K562 (cell line): Measurements from ENCODE around the gene TLR6. TPM values are rescaled to one million over a fixed set of nuclear protein-coding genes. Genes with fewer than 3 reads are reported as not detected.
A peak's percentile ranks its signal among the peaks of the same experiment; 100 is the strongest.

Source experiments
- ARID2 ChIP-seq: fragments of 450-650 bp; IDR thresholded peaks from 2 replicates; pipeline ENCODE4 v1.6.1; 2017; ENCODE audit warnings: antibody characterized with exemption, mild to moderate bottlenecking
- ATF1 ChIP-seq, 2 experiments: fragments of 450-650 bp in 1 of 2; IDR thresholded peaks; 2 replicates each; pipeline ENCODE4 v1.6.1; 2016; ENCODE audit warnings: missing compliant biosample characterization in 1 of 2, missing genetic modification characterization in 1 of 2
- BRD9 ChIP-seq: fragments of 450-650 bp; IDR thresholded peaks from 2 replicates; pipeline ENCODE4 v1.6.1; 2018; ENCODE audit warnings: low read depth; ENCODE audit not compliant: partially characterized antibody
- CHD4 ChIP-seq: fragments of 200-600 bp; sonication (generic); IDR thresholded peaks from 3 replicates; pipeline ENCODE4 v1.6.1; 2012; ENCODE audit warnings: low read depth, mild to moderate bottlenecking, mixed read lengths, low read length, inconsistent platforms; ENCODE audit not compliant: insufficient read depth, insufficient replicate concordance, poor library complexity, severe bottlenecking
- DPF2 ChIP-seq: fragments of 450-650 bp; IDR thresholded peaks from 2 replicates; pipeline ENCODE4 v1.6.1; 2016
- FOS ChIP-seq: IDR thresholded peaks from 3 replicates; pipeline ENCODE4 v1.6.1; 2011; ENCODE audit not compliant: insufficient read length; ENCODE audit errors: extremely low read depth
- GABPA ChIP-seq: fragments of 200-800 bp; sonication (Bioruptor generic); conservative IDR thresholded peaks from 2 replicates; pipeline ENCODE4 v1.6.1; 2016; ENCODE audit warnings: low read depth, missing genetic modification characterization, missing compliant biosample characterization
- HCFC1 ChIP-seq: IDR thresholded peaks from 2 replicates; pipeline ENCODE4 v1.6.1; 2012; ENCODE audit warnings: low read depth, low read length, improper control_type of control experiment
- HMBOX1 ChIP-seq: sonication (generic); IDR thresholded peaks from 2 replicates; pipeline ENCODE4 v1.6.1; 2016
- HMG20A ChIP-seq: fragments of 450-650 bp; formaldehyde crosslinking; conservative IDR thresholded peaks from 2 replicates; pipeline ENCODE4 v1.4.0; 2020; ENCODE audit warnings: mild to moderate bottlenecking, mixed read lengths
- ILK ChIP-seq: fragments of 450-650 bp; IDR thresholded peaks from 2 replicates; pipeline ENCODE4 v1.6.1; 2016; ENCODE audit warnings: missing genetic modification characterization, low read depth, mild to moderate bottlenecking, missing compliant biosample characterization, moderate library complexity, borderline replicate concordance
- LEF1 ChIP-seq: fragments of 450-650 bp; IDR thresholded peaks from 2 replicates; pipeline ENCODE4 v1.6.1; 2016; ENCODE audit warnings: mild to moderate bottlenecking
- MAFF ChIP-seq: IDR thresholded peaks from 2 replicates; pipeline ENCODE4 v1.6.1; 2012; ENCODE audit warnings: low read length, improper control_type of control experiment
- NELFE ChIP-seq: IDR thresholded peaks from 2 replicates; pipeline ENCODE4 v1.6.1; 2011; ENCODE audit warnings: mild to moderate bottlenecking; ENCODE audit not compliant: insufficient read depth, insufficient read length
- NFE2 ChIP-seq: IDR thresholded peaks from 2 replicates; pipeline ENCODE4 v1.6.1; 2014; ENCODE audit warnings: antibody characterized with exemption, low read depth
- PHF20 ChIP-seq: fragments of 450-650 bp; IDR thresholded peaks from 2 replicates; pipeline ENCODE4 v1.6.1; 2018; ENCODE audit not compliant: partially characterized antibody
- POLR2A ChIP-seq: fragments of 450-650 bp; conservative IDR thresholded peaks from 2 replicates; pipeline ENCODE4 v1.6.1; 2016
- POLR3A ChIP-seq: IDR thresholded peaks from 2 replicates; pipeline ENCODE4 v1.6.1; 2011; ENCODE audit warnings: borderline replicate concordance, mild to moderate bottlenecking, moderate library complexity; ENCODE audit not compliant: insufficient read length, insufficient read depth; ENCODE audit errors: extremely low read depth
- RCOR1 ChIP-seq, 2 experiments: IDR thresholded peaks; 2 replicates each; pipeline ENCODE4 v1.6.1; 2012; ENCODE audit warnings: low read depth in 2 of 2, low read length in 2 of 2, borderline replicate concordance in 1 of 2, improper control_type of control experiment in 1 of 2
- RNF219 ChIP-seq: fragments of 250-450 bp; sonication (Bioruptor Pico); IDR thresholded peaks from 2 replicates; pipeline ENCODE4 v1.5.0; 2022; ENCODE audit warnings: mild to moderate bottlenecking
- SAFB ChIP-seq: fragments of 200-400 bp; formaldehyde crosslinking; IDR thresholded peaks from 2 replicates; pipeline ENCODE4 v1.6.1; 2017; ENCODE audit warnings: low read depth, low read length, borderline replicate concordance
- STAT5B ChIP-seq: fragments of 250-450 bp; sonication (Bioruptor Pico); IDR thresholded peaks from 2 replicates; pipeline ENCODE4 v1.8.0; 2021; ENCODE audit warnings: mild to moderate bottlenecking, inconsistent platforms
- TCFL5 ChIP-seq: fragments of 250-450 bp; sonication (Bioruptor Pico); conservative IDR thresholded peaks from 2 replicates; pipeline ENCODE4 v1.6.1; 2021; ENCODE audit warnings: mild to moderate bottlenecking, moderate library complexity, matching md5 sums
- THRAP3 ChIP-seq: fragments of 450-650 bp; IDR thresholded peaks from 2 replicates; pipeline ENCODE4 v1.6.1; 2016; ENCODE audit warnings: mild to moderate bottlenecking, inconsistent platforms, borderline replicate concordance
- ZNF175 ChIP-seq: fragments of 200-800 bp; sonication (Bioruptor generic); IDR thresholded peaks from 2 replicates; pipeline ENCODE4 v1.6.1; 2016; ENCODE audit warnings: low read depth, mild to moderate bottlenecking, missing genetic modification characterization, missing compliant biosample characterization
- ZNF583 ChIP-seq: fragments of 250-450 bp; sonication (Bioruptor Pico); IDR thresholded peaks from 2 replicates; pipeline ENCODE4 v1.4.0; 2020
- ZNF584 ChIP-seq: fragments of 200-800 bp; sonication (Bioruptor generic); IDR thresholded peaks from 2 replicates; pipeline ENCODE4 v1.6.1; 2016; ENCODE audit warnings: low read depth, mild to moderate bottlenecking, missing genetic modification characterization, missing compliant biosample characterization
- ZNF785 ChIP-seq: fragments of 250-450 bp; sonication (Bioruptor Pico); IDR thresholded peaks from 2 replicates; pipeline ENCODE4 v1.4.0; 2020; ENCODE audit warnings: mild to moderate bottlenecking
- polyA plus RNA-seq, 8 experiments: library from polyadenylated mRNA; depleted of rRNA in 4 of 8; stranded (reverse) in 5 of 8; unstranded in 3 of 8; fragments of >200 nt; fragmentation: Nextera tagmentation in 2 of 8; fragmentation: Illumina TruSeq in 1 of 8; extraction: Ambion mirVana in 2 of 8; extraction: Trizol in 1 of 8; gene quantifications; 2 replicates each; pipeline versions ENCODE4 v1.2.1 to v1.2.3, GENCODE V29; 2011 to 2014; ENCODE audit warnings: inconsistent platforms in 1 of 8, missing spikeins in 1 of 8
- total RNA-seq, 7 experiments: library from RNA; depleted of rRNA in 6 of 7; stranded (reverse); fragments of >200 nt in 6 of 7; fragmentation: Illumina TruSeq in 2 of 7; extraction: Trizol in 2 of 7; gene quantifications; 2 replicates each; pipeline versions ENCODE4 v1.2.1 to v1.2.3, GENCODE V29; 2011 to 2021; ENCODE audit warnings: low replicate concordance in 1 of 7

TLR6 gene
- total and polyA plus RNA-seq, 9 of the 15 experiments (the other 6 are each of a cell fraction or from before 2014, with no cell fraction given), result 0.08 to 1.9 (median 0.91) TPM

GRCh38 chr4:38857354-38858096 lies 908 bp upstream of the TLR6 start (continued):
- TF ChIP-seq NELFE, result no peak
- TF ChIP-seq THRAP3, result no peak
- TF ChIP-seq BRD9, result peak; percentile 78
- no peak for TF ChIP-seq HCFC1
- no peak for TF ChIP-seq ARID2
- no peak for TF ChIP-seq CHD4
- TF ChIP-seq HMG20A (CRISPR knock-in tag), result no peak
- peak; percentile 91 for TF ChIP-seq DPF2
- TF ChIP-seq SAFB, result no peak
- TF ChIP-seq ZNF785 (CRISPR knock-in tag), result no peak
- TF ChIP-seq ILK, result no peak
- no peak for TF ChIP-seq PHF20
- no peak for TF ChIP-seq STAT5B (CRISPR knock-in tag)
- TF ChIP-seq GABPA, result peak; percentile 50
- no peak for TF ChIP-seq TCFL5 (CRISPR knock-in tag)
- no peak for TF ChIP-seq POLR3A
- peak; percentile 32; the same call in 1 of the 2 replicates for TF ChIP-seq HMBOX1
- TF ChIP-seq ATF1 (CRISPR knock-in tag; IDR thresholded peaks at IDR 0.05), result no peak
- 0 out of 2 replicates have a peak, but pooled peaks have one; percentile 25 for TF ChIP-seq ATF1 (tag; IDR thresholded peaks at IDR 0.05)
- TF ChIP-seq RCOR1 (IDR thresholded peaks at IDR 0.05; ENCODE audit: borderline replicate concordance in 1 of 2, low read depth in 2 of 2, low read length in 2 of 2), result peak in 1 of 2 experiments; percentile 79; a peak in 1 of 4 replicates
- TF ChIP-seq ZNF583 (CRISPR knock-in tag), result no peak
- peak; percentile 58; the same call in 1 of the 2 replicates for TF ChIP-seq LEF1
- TF ChIP-seq ZNF175 (CRISPR knock-in tag), result peak; percentile 81
- TF ChIP-seq RNF219, result no peak
- TF ChIP-seq FOS, result peak; percentile 62
- TF ChIP-seq ZNF584, result peak; percentile 83; the same call in 1 of the 2 replicates
- TF ChIP-seq POLR2A, result 0 out of 2 replicates have a peak, but pooled peaks have one; percentile 42
- TF ChIP-seq NFE2, result peak; percentile 47; the same call in 1 of the 2 replicates
- TF ChIP-seq MAFF, result peak; percentile 8; the same call in 1 of the 2 replicates
